Osteoblast (primary cell): Measurements from ENCODE around the gene NEB. TPM values are rescaled to one million over a fixed set of nuclear protein-coding genes. Genes with fewer than 3 reads are reported as not detected.

Experiments used
- DNase-seq: peaks from one replicate; pipeline ENCODE4 v3.0.0; 2011; ENCODE audit warnings: low spot score, mixed read lengths; ENCODE audit not compliant: insufficient read length; ENCODE audit errors: missing footprints
- H2AFZ ChIP-seq: 2 replicates; pipeline ENCODE4 v1.6.0; 2011; ENCODE audit warnings: mild to moderate bottlenecking, low read length
- H3K27ac ChIP-seq: 2 replicates; pipeline ENCODE4 v1.5.1; 2011; ENCODE audit warnings: mild to moderate bottlenecking, low read depth, low read length, moderate library complexity
- H3K27me3 ChIP-seq: 2 replicates; pipeline ENCODE4 v1.6.0; 2012; ENCODE audit warnings: mild to moderate bottlenecking, control low read depth, inconsistent platforms, low read length, moderate library complexity; ENCODE audit not compliant: insufficient read depth
- H3K36me3 ChIP-seq: 2 replicates; pipeline ENCODE4 v1.5.1; 2011; ENCODE audit warnings: mild to moderate bottlenecking, low read length, control low read depth, moderate library complexity; ENCODE audit not compliant: insufficient read depth
- H3K4me1 ChIP-seq: 2 replicates; pipeline ENCODE4 v1.5.1; 2011; ENCODE audit warnings: mild to moderate bottlenecking, low read length, control low read depth, moderate library complexity; ENCODE audit not compliant: insufficient read depth
- H3K4me2 ChIP-seq: 2 replicates; pipeline ENCODE4 v1.6.0; 2011; ENCODE audit warnings: mild to moderate bottlenecking, low read length; ENCODE audit not compliant: insufficient read depth
- H3K4me3 ChIP-seq: fragments of 200-600 bp; sonication (generic); 3 replicates; pipeline ENCODE4 v1.5.1; 2012; ENCODE audit warnings: mild to moderate bottlenecking, low read length, inconsistent platforms; ENCODE audit not compliant: insufficient read depth
- H3K79me2 ChIP-seq: 2 replicates; pipeline ENCODE4 v1.6.0; 2012; ENCODE audit warnings: mild to moderate bottlenecking, low read length, control low read depth, inconsistent platforms; ENCODE audit not compliant: insufficient read depth
- H3K9me3 ChIP-seq: 2 replicates; pipeline ENCODE4 v1.5.1; 2011; ENCODE audit warnings: low read depth, low read length, control low read depth
- H4K20me1 ChIP-seq: 2 replicates; pipeline ENCODE4 v1.6.0; 2012; ENCODE audit warnings: mild to moderate bottlenecking, low read length, control low read depth; ENCODE audit not compliant: insufficient read depth
- CTCF ChIP-seq: IDR thresholded peaks from 2 replicates; pipeline ENCODE4 v1.5.1; 2011; ENCODE audit warnings: mild to moderate bottlenecking, low read depth, low read length, moderate library complexity; ENCODE audit errors: extremely low read depth
- total RNA-seq: library from RNA; depleted of rRNA; stranded (reverse); fragments of >200 nt; gene quantifications from 2 replicates; pipeline ENCODE4 v1.2.3, GENCODE V29; 2012

NEB gene
- total RNA-seq, 1 donor: 0.36 TPM

GRCh38 chr2:151475071-151475470 lies 259.2 kb downstream of the NEB start:
- Histone ChIP-seq H3K36me3 (peaks cover 31% of the 10 kb centered on the region), H4K20me1 (no peaks in the 10 kb centered on the region), H3K4me2 (no peak overlapping the region), H3K4me1 (no peaks in the 10 kb centered on the region), H3K4me3 (no peak overlapping the region), H3K79me2 (peaks cover 3% of the 10 kb centered on the region), H3K9me3 (no peaks in the 10 kb centered on the region), H2AFZ (no peak overlapping the region), H3K27me3 (no peaks in the 10 kb centered on the region), H3K27ac (no peak overlapping the region)
- TF ChIP-seq CTCF: no peak
- no peak for DNase-seq

DNA sequence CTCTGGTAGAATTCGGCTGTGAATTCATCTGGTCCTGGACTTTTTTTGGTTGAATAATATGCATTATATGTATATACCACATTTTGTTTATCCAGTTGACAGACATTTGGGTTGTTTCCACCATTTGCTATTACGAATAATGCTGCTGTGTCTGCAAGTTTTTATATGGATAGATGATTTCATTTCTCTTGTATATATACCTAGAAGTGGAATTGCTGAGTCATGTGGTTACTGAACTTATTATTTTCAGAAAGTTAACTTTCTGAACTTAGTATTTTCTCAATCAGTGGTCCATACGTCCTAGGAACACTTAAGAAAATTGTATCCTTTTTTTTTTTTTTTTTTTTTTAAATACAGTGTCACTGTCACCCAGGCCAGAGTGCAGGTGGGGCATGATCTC lies 261.3 kb downstream of the NEB start:
- peaks cover 52% of the 10 kb centered on the region for H3K36me3 ChIP-seq
- no peak for DNase-seq
- H3K27me3 ChIP-seq: no peaks in the 10 kb centered on the region

DNA sequence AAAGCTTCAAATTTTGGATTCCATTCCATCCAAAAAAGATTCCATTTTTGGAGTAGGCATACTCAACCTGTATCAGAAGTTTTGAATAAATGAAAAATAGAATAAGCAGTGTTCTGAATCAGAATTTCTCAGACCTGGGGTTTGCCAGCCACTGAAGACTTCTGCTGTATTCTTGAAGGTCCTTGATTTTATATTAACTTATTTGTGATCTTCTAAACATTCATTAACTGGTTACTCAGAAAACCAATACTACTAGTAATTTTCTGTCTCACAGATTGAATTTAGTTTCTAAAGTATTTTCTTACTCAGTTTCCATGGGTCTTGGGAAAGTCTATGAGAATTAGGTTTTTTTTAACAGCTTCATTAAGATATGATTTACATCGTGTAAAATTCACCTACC lies 263.7 kb downstream of the NEB start:
- no peak for DNase-seq
- Histone ChIP-seq H3K27me3 (no peaks in the 10 kb centered on the region), H3K27ac (no peak overlapping the region), H3K4me3 (no peak overlapping the region), H4K20me1 (no peaks in the 10 kb centered on the region), H3K9me3 (no peaks in the 10 kb centered on the region), H2AFZ (no peak overlapping the region), H3K4me2 (no peak overlapping the region), H3K36me3 (peaks cover 63% of the 10 kb centered on the region), H3K4me1 (no peaks in the 10 kb centered on the region), H3K79me2 (peaks cover 3% of the 10 kb centered on the region)
- TF ChIP-seq CTCF: no peak

More for the DNA sequence above, 261.3 kb downstream of the NEB start:
- no peak overlapping the region for H3K4me3 ChIP-seq
- no peaks in the 10 kb centered on the region for H3K9me3 ChIP-seq
- peaks cover 3% of the 10 kb centered on the region for H3K79me2 ChIP-seq
- TF ChIP-seq CTCF: no peak
- no peaks in the 10 kb centered on the region for H4K20me1 ChIP-seq
- no peaks in the 10 kb centered on the region for H3K4me1 ChIP-seq
- no peak overlapping the region for H3K4me2 ChIP-seq
- H2AFZ ChIP-seq: no peak overlapping the region
- H3K27ac ChIP-seq: no peak overlapping the region

- H2AFZ ChIP-seq: no peak overlapping the region
- DNase-seq: no peak
These were observed 268.5 kb downstream of the NEB start for GRCh38 chr2:151465771-151466170.

More at GRCh38 chr2:151465771-151466170, 268.5 kb downstream of the NEB start:
- Histone ChIP-seq H3K4me3 (no peak overlapping the region), H3K4me1 (no peaks in the 10 kb centered on the region), H3K79me2 (peaks cover under 1% of the 10 kb centered on the region), H4K20me1 (no peaks in the 10 kb centered on the region), H3K27ac (no peak overlapping the region), H3K9me3 (no peaks in the 10 kb centered on the region), H3K27me3 (no peaks in the 10 kb centered on the region), H3K36me3 (peaks cover 79% of the 10 kb centered on the region), H3K4me2 (no peak overlapping the region)
- no peak for TF ChIP-seq CTCF
